GM10248 (cell line): ENCODE results near the gene EXOC3.

Source experiments
- CTCF ChIA-PET: fragments of 300-600 bp; sonication (Branson Sonifier 250); formaldehyde crosslinking; extraction: SDS; loops from one replicate; lab custom pipeline; 2021; ENCODE audit warnings: antibody characterized with exemption; lab: Yijun Ruan, JAX
- POLR2A ChIA-PET: fragments of 350-650 bp; sonication (Branson Sonifier 250); formaldehyde crosslinking; extraction: SDS; loops from one replicate; lab custom pipeline; 2020; ENCODE audit warnings: antibody characterized with exemption; lab: Yijun Ruan, JAX
- DNase-seq: peaks from one replicate; pipeline ENCODE4 v3.0.0; 2012; ENCODE audit errors: extremely low spot score
- CTCF ChIP-seq: IDR thresholded peaks from 2 replicates; pipeline ENCODE4 v1.5.1; 2012; ENCODE audit warnings: mild to moderate bottlenecking, low read depth; ENCODE audit errors: extremely low read depth, missing control alignments, control extremely low read depth

Gene EXOC3

GRCh38 chr5:451587-452458 lies 8.8 kb downstream of the EXOC3 start:
- CTCF ChIA-PET = no interaction called here
- TF ChIP-seq CTCF = no peak
- POLR2A ChIA-PET = no interaction called here
- no peak for DNase-seq

GRCh38 chr5:452978-453710 lies 10.2 kb downstream of the EXOC3 start:
- CTCF ChIA-PET = no interaction called here
- DNase-seq = no peak
- POLR2A ChIA-PET = no interaction called here
- no peak for TF ChIP-seq CTCF

GRCh38 chr5:453725-454481 lies 10.9 kb downstream of the EXOC3 start:
- CTCF ChIA-PET = interaction anchor here (0.8 kb wide), 1 partner anchor 8 kb away, joined by 3 read pairs; no protein-coding TSS in a partner anchor
- POLR2A ChIA-PET = no interaction called here
- TF ChIP-seq CTCF = no peak
- no peak for DNase-seq

- ChIA-PET POLR2A (no interaction called here), CTCF (interaction anchor here (1.0 kb wide), 2 partner anchors 8 to 9 kb away, joined by 3 to 4 read pairs; no protein-coding TSS in a partner anchor)
- TF ChIP-seq CTCF = no peak
- DNase-seq = no peak
Measured at GRCh38 chr5:454936-455335, 12.0 kb downstream of the EXOC3 start.

- CTCF ChIA-PET = interaction anchor here (1.0 kb wide), 2 partner anchors 9 to 10 kb away, joined by 3 to 4 read pairs; no protein-coding TSS in a partner anchor
- DNase-seq = no peak
- POLR2A ChIA-PET = no interaction called here
- TF ChIP-seq CTCF = no peak
Measured at GRCh38 chr5:455806-456205, 12.8 kb downstream of the EXOC3 start.
